GM19193 (cell line): ENCODE results near the gene SPACA5.

Source experiments
- POLR2A ChIP-seq: IDR thresholded peaks from 4 replicates; pipeline ENCODE4 v1.6.1; 2011; ENCODE audit not compliant: insufficient read depth, insufficient read length; ENCODE audit errors: extremely low read depth

SPACA5 gene

GRCh38 chrX:48022100-48022499 is 15.3 kb downstream of the SPACA5 start:
- no peak for TF ChIP-seq POLR2A

GRCh38 chrX:48022738-48023137 is 15.9 kb downstream of the SPACA5 start:
- TF ChIP-seq POLR2A: no peak

- no peak for TF ChIP-seq POLR2A
Observed at GRCh38 chrX:48025561-48025960, 18.8 kb downstream of the SPACA5 start.

GRCh38 chrX:48028091-48028490 is 21.3 kb downstream of the SPACA5 start:
- no peak for TF ChIP-seq POLR2A

- no peak for TF ChIP-seq POLR2A
Observed at GRCh38 chrX:48030237-48030636, 23.4 kb downstream of the SPACA5 start.

GRCh38 chrX:48035891-48036290 is 29.1 kb downstream of the SPACA5 start:
- no peak for TF ChIP-seq POLR2A

GRCh38 chrX:48043056-48043455 is 36.3 kb downstream of the SPACA5 start:
- TF ChIP-seq POLR2A: no peak

GRCh38 chrX:48045410-48046311 is 38.9 kb downstream of the SPACA5 start:
- TF ChIP-seq POLR2A: no peak

- TF ChIP-seq POLR2A: no peak
Observed at GRCh38 chrX:48046846-48047245, 40.1 kb downstream of the SPACA5 start.

GRCh38 chrX:48058621-48059295 is 52.0 kb downstream of the SPACA5 start:
- no peak for TF ChIP-seq POLR2A

- TF ChIP-seq POLR2A: no peak
Observed at GRCh38 chrX:48059296-48059639, 52.5 kb downstream of the SPACA5 start.
